Measurements from ENCODE around the gene TAPBPL.

TAPBPL gene

DNA sequence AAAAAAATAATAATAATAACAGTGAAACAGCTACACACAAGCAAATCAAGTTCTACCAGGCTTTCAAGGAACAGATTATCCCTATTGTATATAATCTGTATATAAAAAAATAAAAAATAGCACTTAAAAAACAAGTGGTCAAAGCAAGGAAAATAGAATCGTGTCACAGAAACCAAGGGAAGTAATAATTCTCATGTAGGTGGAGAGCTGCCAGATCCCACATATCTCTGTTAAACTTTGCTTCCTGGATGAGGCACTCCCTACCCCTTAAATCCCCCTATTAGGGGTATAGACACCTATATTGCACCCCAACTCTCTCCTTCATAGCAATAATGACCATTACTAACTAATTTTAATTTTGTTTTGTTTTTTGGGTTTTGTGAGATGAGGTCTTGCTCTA, 11.5 kb upstream of the TAPBPL start:
- TF ChIP-seq CTCF (IDR thresholded peaks at IDR 0.05; ENCODE audit: low read depth, low read length), result no peak
- no peak overlapping the region for H3K4me3 ChIP-seq (ENCODE audit: low read depth, low read length)

DNA sequence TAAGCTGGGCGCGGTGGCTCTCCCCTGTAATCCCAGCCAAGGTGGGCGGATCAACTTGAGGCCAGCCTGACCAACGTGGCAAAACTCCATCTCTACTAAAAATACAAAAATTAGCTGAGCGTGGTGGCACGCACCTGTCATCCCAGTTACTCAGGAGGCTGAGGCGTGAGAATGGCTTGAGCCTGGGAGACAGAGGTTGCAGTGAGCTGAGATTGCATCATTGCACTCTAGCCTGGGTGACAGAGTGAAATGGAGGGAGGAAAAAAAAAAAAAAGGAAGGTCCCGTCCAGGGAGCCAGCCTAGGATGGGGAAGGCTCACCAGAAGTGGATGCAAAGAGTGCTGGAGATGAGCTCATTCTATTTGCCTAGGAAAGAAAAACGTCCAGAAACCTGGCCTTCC, 9.0 kb upstream of the TAPBPL start:
- TF ChIP-seq CTCF (IDR thresholded peaks at IDR 0.05; ENCODE audit: low read depth, low read length), result no peak
- H3K4me3 ChIP-seq (ENCODE audit: low read depth, low read length), result no peak overlapping the region

DNA sequence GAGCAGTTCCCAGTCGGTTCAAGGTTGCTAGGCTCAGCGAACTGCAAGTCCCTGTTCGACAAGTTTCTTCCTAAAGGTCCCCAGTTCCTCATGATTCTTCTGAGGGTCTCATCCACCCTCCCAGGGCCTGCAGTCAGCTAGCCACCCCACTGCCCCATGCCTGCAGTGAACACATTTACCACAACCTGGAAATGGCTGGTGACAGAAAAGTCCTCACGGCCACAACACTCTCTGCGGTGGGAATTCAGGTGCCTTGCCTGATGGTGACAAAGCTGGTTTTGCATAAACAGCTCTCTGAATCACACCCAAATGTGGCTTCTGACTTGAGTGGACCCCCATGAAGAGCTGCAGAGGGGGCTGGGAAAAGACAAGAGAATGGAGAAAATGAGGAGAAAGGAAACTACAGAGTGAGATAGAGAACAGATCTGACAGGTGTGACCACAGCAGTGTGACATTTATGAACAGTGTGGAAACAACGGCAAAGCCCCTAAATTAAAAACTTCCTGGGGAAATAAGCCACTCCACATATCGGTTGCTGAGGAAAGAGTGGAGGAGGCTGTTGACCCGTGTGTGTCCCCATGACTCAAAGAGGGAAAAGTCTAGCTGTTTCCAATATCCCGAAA, 8.4 kb upstream of the TAPBPL start:
- TF ChIP-seq CTCF (IDR thresholded peaks at IDR 0.05; ENCODE audit: low read depth, low read length), result no peak
- H3K4me3 ChIP-seq (ENCODE audit: low read depth, low read length), result no peak overlapping the region

GRCh38 chr12:6444031-6444430, 7.8 kb upstream of the TAPBPL start:
- H3K4me3 ChIP-seq (ENCODE audit: low read depth, low read length), result no peak overlapping the region
- no peak for TF ChIP-seq CTCF (IDR thresholded peaks at IDR 0.05; ENCODE audit: low read depth, low read length)

GRCh38 chr12:6444704-6445688, 6.8 kb upstream of the TAPBPL start, which contains the start of gene CD27:
CD27 (plus strand) TSS chr12:6444955; CDS start chr12:6445096, 141 bp downstream.
- no peak within 1 kb of the TSS for H3K4me3 ChIP-seq (ENCODE audit: low read depth, low read length)
- TF ChIP-seq CTCF (IDR thresholded peaks at IDR 0.05; ENCODE audit: low read depth, low read length), result no peak

GRCh38 chr12:6450091-6450868, 1.6 kb upstream of the TAPBPL start:
- TF ChIP-seq CTCF (IDR thresholded peaks at IDR 0.05; ENCODE audit: low read depth, low read length), result no peak
- H3K4me3 ChIP-seq (ENCODE audit: low read depth, low read length), result peak overlapping the region; percentile 74

All from WI38 (cell line).